ENCODE measurements around the gene UPB1. TPM values are rescaled to one million over a fixed set of nuclear protein-coding genes. Genes with fewer than 3 reads are reported as not detected.
A peak's percentile ranks its signal among the peaks of the same experiment; 100 is the strongest.

The UPB1 gene
- total RNA-seq (2021) (0.09 to 0.18 TPM (median 0.09 TPM) in 3 replicates), Bru-seq, nascent RNA (percentile 13 among the genes with signal in this experiment)
- long read RNA-seq, experiment 1, partial matches to known transcripts, result 0 of 1 reads
- long read RNA-seq, experiment 1, other reads (novel, unspliced or antisense), result 0 of 1 reads
- long read RNA-seq, experiment 2, result 0 reads
- long read RNA-seq, experiment 3, result 0 reads

- Mint-ChIP-seq H3K27me3 (ENCODE audit: low read depth) (peaks cover 66% of the 10 kb centered on the region), H3K9me3 (peaks cover 5% of the 10 kb centered on the region; the same call in 1 of the 2 replicates), H3K36me3 (no peaks in the 10 kb centered on the region; the same call in 1 of the 2 replicates), H3K27ac (no peak within 1 kb of the TSS), H3K4me1 (peaks cover 3% of the 10 kb centered on the region; the same call in 1 of the 2 replicates), H3K4me3 (peak within 1 kb of the TSS; percentile 58)
- POLR2A ChIA-PET, result no interaction called here
- CTCF ChIA-PET, result interaction anchor here (1.5 to 2.7 kb wide), 2 partner anchors 13 to 27 kb away, joined by 3 to 11 read pairs; no protein-coding TSS in a partner anchor
- DNase-seq (ENCODE audit: low spot score) (peak; percentile 50), ATAC-seq (peak; percentile 69)
- TF ChIP-seq ZNF138 (CRISPR knock-in tag; conservative IDR thresholded peaks at IDR 0.05) (peak; percentile 100), NR3C1 (CRISPR knock-in tag; conservative IDR thresholded peaks at IDR 0.05; ENCODE audit: low read depth) (peak; percentile 98; the same call in 1 of the 2 replicates), ETV6 (CRISPR knock-in tag; IDR thresholded peaks at IDR 0.05) (peak; percentile 99), CBFB (CRISPR knock-in tag; IDR thresholded peaks at IDR 0.05; ENCODE audit: low read depth) (peak; percentile 99), NFATC4 (CRISPR knock-in tag; IDR thresholded peaks at IDR 0.05) (no peak), HMGA2 (CRISPR knock-in tag; IDR thresholded peaks at IDR 0.05) (no peak), JUN (CRISPR knock-in tag; IDR thresholded peaks at IDR 0.05) (peak; percentile 98), CREM (CRISPR knock-in tag; IDR thresholded peaks at IDR 0.05) (peak; percentile 91), SMAD3 (CRISPR knock-in tag; IDR thresholded peaks at IDR 0.05; ENCODE audit: borderline replicate concordance) (peak; percentile 99), ATF1 (CRISPR knock-in tag; IDR thresholded peaks at IDR 0.05) (peak; percentile 98), EMX1 (CRISPR knock-in tag; IDR thresholded peaks at IDR 0.05) (no peak), NR2C2 (CRISPR knock-in tag; IDR thresholded peaks at IDR 0.05) (peak; percentile 92), SMAD4 (CRISPR knock-in tag; IDR thresholded peaks at IDR 0.05) (peak; percentile 99), IRF2 (CRISPR knock-in tag; IDR thresholded peaks at IDR 0.05; ENCODE audit: borderline replicate concordance, low read depth) (peak; percentile 94), ZNF121 (CRISPR knock-in tag; IDR thresholded peaks at IDR 0.05) (peak; percentile 93), KAT7 (CRISPR knock-in tag; IDR thresholded peaks at IDR 0.05; ENCODE audit: borderline replicate concordance) (peak; percentile 95), ELF4 (CRISPR knock-in tag; IDR thresholded peaks at IDR 0.05; ENCODE audit: low read depth) (peak; percentile 98), MXD4 (CRISPR knock-in tag; IDR thresholded peaks at IDR 0.05; ENCODE audit: borderline replicate concordance) (no peak), NFE2L1 (CRISPR knock-in tag; IDR thresholded peaks at IDR 0.05) (peak; percentile 100), ZNF671 (CRISPR knock-in tag; IDR thresholded peaks at IDR 0.05) (no peak)
- TF ChIP-seq, protein P1, sequence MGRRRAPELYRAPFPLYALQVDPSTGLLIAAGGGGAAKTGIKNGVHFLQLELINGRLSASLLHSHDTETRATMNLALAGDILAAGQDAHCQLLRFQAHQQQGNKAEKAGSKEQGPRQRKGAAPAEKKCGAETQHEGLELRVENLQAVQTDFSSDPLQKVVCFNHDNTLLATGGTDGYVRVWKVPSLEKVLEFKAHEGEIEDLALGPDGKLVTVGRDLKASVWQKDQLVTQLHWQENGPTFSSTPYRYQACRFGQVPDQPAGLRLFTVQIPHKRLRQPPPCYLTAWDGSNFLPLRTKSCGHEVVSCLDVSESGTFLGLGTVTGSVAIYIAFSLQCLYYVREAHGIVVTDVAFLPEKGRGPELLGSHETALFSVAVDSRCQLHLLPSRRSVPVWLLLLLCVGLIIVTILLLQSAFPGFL (CRISPR knock-in tag; IDR thresholded peaks at IDR 0.05; ENCODE audit: borderline replicate concordance), result peak; percentile 83; the same call in 1 of the 2 replicates
- TF ChIP-seq, protein P2, sequence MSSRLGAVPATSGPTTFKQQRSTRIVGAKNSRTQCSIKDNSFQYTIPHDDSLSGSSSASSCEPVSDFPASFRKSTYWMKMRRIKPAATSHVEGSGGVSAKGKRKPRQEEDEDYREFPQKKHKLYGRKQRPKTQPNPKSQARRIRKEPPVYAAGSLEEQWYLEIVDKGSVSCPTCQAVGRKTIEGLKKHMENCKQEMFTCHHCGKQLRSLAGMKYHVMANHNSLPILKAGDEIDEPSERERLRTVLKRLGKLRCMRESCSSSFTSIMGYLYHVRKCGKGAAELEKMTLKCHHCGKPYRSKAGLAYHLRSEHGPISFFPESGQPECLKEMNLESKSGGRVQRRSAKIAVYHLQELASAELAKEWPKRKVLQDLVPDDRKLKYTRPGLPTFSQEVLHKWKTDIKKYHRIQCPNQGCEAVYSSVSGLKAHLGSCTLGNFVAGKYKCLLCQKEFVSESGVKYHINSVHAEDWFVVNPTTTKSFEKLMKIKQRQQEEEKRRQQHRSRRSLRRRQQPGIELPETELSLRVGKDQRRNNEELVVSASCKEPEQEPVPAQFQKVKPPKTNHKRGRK (CRISPR knock-in tag; IDR thresholded peaks at IDR 0.05; ENCODE audit: borderline replicate concordance), result peak; percentile 91; the same call in 1 of the 2 replicates
- TF ChIP-seq, protein P3, sequence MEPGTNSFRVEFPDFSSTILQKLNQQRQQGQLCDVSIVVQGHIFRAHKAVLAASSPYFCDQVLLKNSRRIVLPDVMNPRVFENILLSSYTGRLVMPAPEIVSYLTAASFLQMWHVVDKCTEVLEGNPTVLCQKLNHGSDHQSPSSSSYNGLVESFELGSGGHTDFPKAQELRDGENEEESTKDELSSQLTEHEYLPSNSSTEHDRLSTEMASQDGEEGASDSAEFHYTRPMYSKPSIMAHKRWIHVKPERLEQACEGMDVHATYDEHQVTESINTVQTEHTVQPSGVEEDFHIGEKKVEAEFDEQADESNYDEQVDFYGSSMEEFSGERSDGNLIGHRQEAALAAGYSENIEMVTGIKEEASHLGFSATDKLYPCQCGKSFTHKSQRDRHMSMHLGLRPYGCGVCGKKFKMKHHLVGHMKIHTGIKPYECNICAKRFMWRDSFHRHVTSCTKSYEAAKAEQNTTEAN (CRISPR knock-in tag; IDR thresholded peaks at IDR 0.05), result peak; percentile 99
- TF ChIP-seq, protein P4, sequence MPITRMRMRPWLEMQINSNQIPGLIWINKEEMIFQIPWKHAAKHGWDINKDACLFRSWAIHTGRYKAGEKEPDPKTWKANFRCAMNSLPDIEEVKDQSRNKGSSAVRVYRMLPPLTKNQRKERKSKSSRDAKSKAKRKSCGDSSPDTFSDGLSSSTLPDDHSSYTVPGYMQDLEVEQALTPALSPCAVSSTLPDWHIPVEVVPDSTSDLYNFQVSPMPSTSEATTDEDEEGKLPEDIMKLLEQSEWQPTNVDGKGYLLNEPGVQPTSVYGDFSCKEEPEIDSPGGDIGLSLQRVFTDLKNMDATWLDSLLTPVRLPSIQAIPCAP (CRISPR knock-in tag; IDR thresholded peaks at IDR 0.05), result peak; percentile 98
- TF ChIP-seq, protein P5, sequence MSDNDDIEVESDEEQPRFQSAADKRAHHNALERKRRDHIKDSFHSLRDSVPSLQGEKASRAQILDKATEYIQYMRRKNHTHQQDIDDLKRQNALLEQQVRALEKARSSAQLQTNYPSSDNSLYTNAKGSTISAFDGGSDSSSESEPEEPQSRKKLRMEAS (CRISPR knock-in tag; IDR thresholded peaks at IDR 0.05), result peak; percentile 100
- TF ChIP-seq, protein P6, sequence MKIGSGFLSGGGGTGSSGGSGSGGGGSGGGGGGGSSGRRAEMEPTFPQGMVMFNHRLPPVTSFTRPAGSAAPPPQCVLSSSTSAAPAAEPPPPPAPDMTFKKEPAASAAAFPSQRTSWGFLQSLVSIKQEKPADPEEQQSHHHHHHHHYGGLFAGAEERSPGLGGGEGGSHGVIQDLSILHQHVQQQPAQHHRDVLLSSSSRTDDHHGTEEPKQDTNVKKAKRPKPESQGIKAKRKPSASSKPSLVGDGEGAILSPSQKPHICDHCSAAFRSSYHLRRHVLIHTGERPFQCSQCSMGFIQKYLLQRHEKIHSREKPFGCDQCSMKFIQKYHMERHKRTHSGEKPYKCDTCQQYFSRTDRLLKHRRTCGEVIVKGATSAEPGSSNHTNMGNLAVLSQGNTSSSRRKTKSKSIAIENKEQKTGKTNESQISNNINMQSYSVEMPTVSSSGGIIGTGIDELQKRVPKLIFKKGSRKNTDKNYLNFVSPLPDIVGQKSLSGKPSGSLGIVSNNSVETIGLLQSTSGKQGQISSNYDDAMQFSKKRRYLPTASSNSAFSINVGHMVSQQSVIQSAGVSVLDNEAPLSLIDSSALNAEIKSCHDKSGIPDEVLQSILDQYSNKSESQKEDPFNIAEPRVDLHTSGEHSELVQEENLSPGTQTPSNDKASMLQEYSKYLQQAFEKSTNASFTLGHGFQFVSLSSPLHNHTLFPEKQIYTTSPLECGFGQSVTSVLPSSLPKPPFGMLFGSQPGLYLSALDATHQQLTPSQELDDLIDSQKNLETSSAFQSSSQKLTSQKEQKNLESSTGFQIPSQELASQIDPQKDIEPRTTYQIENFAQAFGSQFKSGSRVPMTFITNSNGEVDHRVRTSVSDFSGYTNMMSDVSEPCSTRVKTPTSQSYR (CRISPR knock-in tag; IDR thresholded peaks at IDR 0.05), result peak; percentile 99
- TF ChIP-seq, protein P7, sequence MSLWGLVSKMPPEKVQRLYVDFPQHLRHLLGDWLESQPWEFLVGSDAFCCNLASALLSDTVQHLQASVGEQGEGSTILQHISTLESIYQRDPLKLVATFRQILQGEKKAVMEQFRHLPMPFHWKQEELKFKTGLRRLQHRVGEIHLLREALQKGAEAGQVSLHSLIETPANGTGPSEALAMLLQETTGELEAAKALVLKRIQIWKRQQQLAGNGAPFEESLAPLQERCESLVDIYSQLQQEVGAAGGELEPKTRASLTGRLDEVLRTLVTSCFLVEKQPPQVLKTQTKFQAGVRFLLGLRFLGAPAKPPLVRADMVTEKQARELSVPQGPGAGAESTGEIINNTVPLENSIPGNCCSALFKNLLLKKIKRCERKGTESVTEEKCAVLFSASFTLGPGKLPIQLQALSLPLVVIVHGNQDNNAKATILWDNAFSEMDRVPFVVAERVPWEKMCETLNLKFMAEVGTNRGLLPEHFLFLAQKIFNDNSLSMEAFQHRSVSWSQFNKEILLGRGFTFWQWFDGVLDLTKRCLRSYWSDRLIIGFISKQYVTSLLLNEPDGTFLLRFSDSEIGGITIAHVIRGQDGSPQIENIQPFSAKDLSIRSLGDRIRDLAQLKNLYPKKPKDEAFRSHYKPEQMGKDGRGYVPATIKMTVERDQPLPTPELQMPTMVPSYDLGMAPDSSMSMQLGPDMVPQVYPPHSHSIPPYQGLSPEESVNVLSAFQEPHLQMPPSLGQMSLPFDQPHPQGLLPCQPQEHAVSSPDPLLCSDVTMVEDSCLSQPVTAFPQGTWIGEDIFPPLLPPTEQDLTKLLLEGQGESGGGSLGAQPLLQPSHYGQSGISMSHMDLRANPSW (CRISPR knock-in tag; conservative IDR thresholded peaks at IDR 0.05; ENCODE audit: low read depth), result peak; percentile 97
Observed at GRCh38 chr22:24494528-24495364, at the start of gene UPB1. UPB1 (plus strand) TSS chr22:24495332; CDS start chr22:24495404, 72 bp downstream.

Data from WTC11 (cell line).